K562 (cell line): Measurements from ENCODE around the gene CNIH3. TPM values are rescaled to one million over a fixed set of nuclear protein-coding genes. Genes with fewer than 3 reads are reported as not detected.

Experiments
- ATAC-seq: fragments of 200-7000 bp; cut with Tn5 transposase; 3 replicates; pipeline ENCODE4 v1.9.1; 2020; ENCODE audit warnings: moderate library complexity
- BruUV-seq: library from RNA; stranded (reverse); fragments of 400-500 nt; replicated peaks from 2 replicates; lab custom pipeline; 2021; lab: Mats Ljungman, UMichigan
- CTCF ChIA-PET: fragments of 300-600 bp; formaldehyde crosslinking; extraction: SDS; loops from one replicate; lab custom pipeline; 2021; ENCODE audit warnings: low intra/inter-chr PET ratio; lab: Yijun Ruan, JAX
- POLR2A ChIA-PET: fragments of 300-600, 350-650 bp; sonication (Branson Sonifier 250); formaldehyde crosslinking; extraction: SDS; loops from one replicate; lab custom pipeline; 2021; ENCODE audit warnings: antibody characterized with exemption, inconsistent platforms; lab: Yijun Ruan, JAX
- DNase-seq, 4 experiments: peaks; one replicate each; pipeline versions ENCODE4 v3.0.0 to v3.0.0-alpha.2; 2011 to 2018; ENCODE audit warnings: low spot score in 3 of 4, mixed read lengths in 3 of 4; ENCODE audit errors: extremely low read depth in 1 of 4
- FAIRE-seq: peaks from 2 replicates; lab custom pipeline; 2011; peaks lifted over from hg19 to GRCh38; lab: Jason Lieb, UNC
- H2AFZ ChIP-seq: 2 replicates; pipeline ENCODE4 v1.6.0; 2011; ENCODE audit warnings: low read depth, low read length, control low read depth, inconsistent platforms
- H3K27ac ChIP-seq: fragments of 200-600 bp; 3 replicates; pipeline ENCODE4 v1.8.0; 2011; ENCODE audit warnings: low read depth, mild to moderate bottlenecking, control low read depth, inconsistent platforms, low read length, moderate library complexity, mixed read lengths; ENCODE audit errors: extremely low read depth
- H3K27me3 ChIP-seq, 2 experiments: fragments of 300-600 bp in 1 of 2; 2 replicates in 1 of 2; 3 replicates in 1 of 2; pipeline versions ENCODE4 v1.6.0 to v1.8.0; 2011; ENCODE audit warnings: inconsistent platforms in 2 of 2, low read length in 2 of 2, mild to moderate bottlenecking in 1 of 2, mixed read lengths in 1 of 2, moderate library complexity in 1 of 2; ENCODE audit not compliant: control insufficient read depth in 2 of 2, insufficient read depth in 2 of 2
- H3K36me3 ChIP-seq: fragments of 300-600 bp; 3 replicates; pipeline ENCODE4 v1.8.0; 2011; ENCODE audit warnings: mild to moderate bottlenecking, low read length, inconsistent platforms; ENCODE audit not compliant: control insufficient read depth, insufficient read depth
- H3K4me1 ChIP-seq, 2 experiments: fragments of 200-600 bp in 1 of 2; replicated peaks in 1 of 2; 2 replicates in 1 of 2; 3 replicates in 1 of 2; pipeline versions ENCODE4 v1.5.1 to v1.8.0; 2011; ENCODE audit warnings: inconsistent platforms in 2 of 2, low read length in 2 of 2, mild to moderate bottlenecking in 1 of 2, mixed read lengths in 1 of 2, moderate library complexity in 1 of 2; ENCODE audit not compliant: control insufficient read depth in 2 of 2, insufficient read depth in 2 of 2
- H3K4me2 ChIP-seq: 2 replicates; pipeline ENCODE4 v1.6.1; 2011; ENCODE audit warnings: low read length, control low read depth, inconsistent platforms, mixed read lengths; ENCODE audit not compliant: insufficient read depth
- H3K4me3 ChIP-seq: fragments of 200-600 bp; sonication (generic), shearing (Covaris generic); 2 replicates; pipeline ENCODE4 v1.5.1; 2016; ENCODE audit warnings: control low read depth, inconsistent platforms
- H3K79me2 ChIP-seq: fragments of 200-600 bp; 3 replicates; pipeline ENCODE4 v1.8.0; 2011; ENCODE audit warnings: low read length, inconsistent platforms; ENCODE audit not compliant: control insufficient read depth, insufficient read depth
- H3K9ac ChIP-seq, 2 experiments: 2 replicates each; pipeline versions ENCODE4 v1.6.0 to v1.6.1; 2011; ENCODE audit warnings: low read depth in 2 of 2, low read length in 2 of 2, control low read depth in 1 of 2, inconsistent platforms in 1 of 2, mild to moderate bottlenecking in 1 of 2, mixed read lengths in 1 of 2; ENCODE audit not compliant: insufficient read depth in 1 of 2
- H3K9me1 ChIP-seq: one replicate; pipeline ENCODE4 v1.6.0; 2011; ENCODE audit warnings: inconsistent platforms, mild to moderate bottlenecking, low read length, moderate library complexity; ENCODE audit not compliant: control insufficient read depth, insufficient read depth
- H3K9me3 ChIP-seq: replicated peaks from 2 replicates; pipeline ENCODE4 v1.5.1; 2011; ENCODE audit warnings: low read depth, low read length, inconsistent platforms; ENCODE audit not compliant: control insufficient read depth, insufficient read depth
- H4K20me1 ChIP-seq: replicated peaks from 2 replicates; pipeline ENCODE4 v1.6.1; 2011; ENCODE audit warnings: low read length, inconsistent platforms, mixed read lengths; ENCODE audit not compliant: control insufficient read depth, insufficient read depth
- CTCF ChIP-seq, 3 experiments: IDR thresholded peaks in 2 of 3; conservative IDR thresholded peaks in 1 of 3; 2 replicates each; pipeline ENCODE4 v1.5.1; 2011 to 2012; ENCODE audit warnings: low read length in 3 of 3, mild to moderate bottlenecking in 3 of 3, control low read depth in 2 of 3, improper control_type of control experiment in 1 of 3, inconsistent platforms in 1 of 3, low read depth in 1 of 3, mixed read lengths in 1 of 3, moderate library complexity in 1 of 3; ENCODE audit not compliant: insufficient read depth in 2 of 3
- CTCFL ChIP-seq: IDR thresholded peaks from 2 replicates; pipeline ENCODE4 v1.6.1; 2011; ENCODE audit warnings: borderline replicate concordance, low read depth, mild to moderate bottlenecking, moderate library complexity, low read length; ENCODE audit not compliant: insufficient read depth, poor library complexity, severe bottlenecking
- FOXJ3 ChIP-seq: sonication (generic); formaldehyde crosslinking; IDR thresholded peaks from 2 replicates; pipeline ENCODE4 v1.4.0; 2020; ENCODE audit warnings: mild to moderate bottlenecking, missing genetic modification reagents
- HSF4 ChIP-seq: fragments of 250-450 bp; sonication (Bioruptor Pico); IDR thresholded peaks from 2 replicates; pipeline ENCODE4 v2.1.2; 2022; ENCODE audit warnings: mild to moderate bottlenecking, moderate library complexity, borderline replicate concordance
- PRMT5 ChIP-seq: sonication (generic); formaldehyde crosslinking; IDR thresholded peaks from 2 replicates; pipeline ENCODE4 v1.5.0; 2020; ENCODE audit warnings: missing genetic modification reagents
- SREBF2 ChIP-seq: sonication (generic); formaldehyde crosslinking; IDR thresholded peaks from 2 replicates; pipeline ENCODE4 v1.4.0; 2020; ENCODE audit warnings: mild to moderate bottlenecking, missing genetic modification reagents
- VEZF1 ChIP-seq: fragments of 200-800 bp; sonication (Bioruptor generic); IDR thresholded peaks from 2 replicates; pipeline ENCODE4 v1.6.1; 2017; ENCODE audit warnings: missing genetic modification characterization, missing compliant biosample characterization
- YY1 ChIP-seq, 3 experiments: IDR thresholded peaks; 2 replicates each; pipeline ENCODE4 v1.6.1; 2011; ENCODE audit warnings: low read length in 2 of 3, mild to moderate bottlenecking in 2 of 3, moderate library complexity in 2 of 3, borderline replicate concordance in 1 of 3, control low read depth in 1 of 3, low read depth in 1 of 3; ENCODE audit not compliant: insufficient read depth in 3 of 3, insufficient replicate concordance in 2 of 3, control insufficient read depth in 1 of 3, insufficient read length in 1 of 3; ENCODE audit errors: extremely low read depth in 1 of 3
- WGBS: fragments of 100-300 bp; shearing (Covaris generic); methylation state at CpG from one replicate; pipeline ENCODE4 v1.1.6; 2016; ENCODE audit warnings: low coverage, mixed read lengths; ENCODE audit not compliant: insufficient coverage; ENCODE audit errors: missing lambda C conversion rate; 5-methylcytosine and 5-hydroxymethylcytosine counted together
- in situ Hi-C: fragments of 300-500 bp; cut with MboI; formaldehyde crosslinking; loops from 4 replicates; pipeline ENCODE4 v1.15.0; 2018; ENCODE audit warnings: inconsistent platforms, mixed read lengths
- intact Hi-C: fragments of 100-400 bp; cut with micrococcal nuclease; formaldehyde crosslinking; loops from 2 replicates; pipeline ENCODE4 v1.14.2; 2022
- polyA plus RNA-seq, 8 experiments: library from polyadenylated mRNA; depleted of rRNA in 4 of 8; stranded (reverse) in 5 of 8; unstranded in 3 of 8; fragments of >200 nt; fragmentation: Nextera tagmentation in 2 of 8; fragmentation: Illumina TruSeq in 1 of 8; extraction: Ambion mirVana in 2 of 8; extraction: Trizol in 1 of 8; gene quantifications; 2 replicates each; pipeline versions ENCODE4 v1.2.1 to v1.2.3, GENCODE V29; 2011 to 2014; ENCODE audit warnings: inconsistent platforms in 1 of 8, missing spikeins in 1 of 8
- total RNA-seq, 7 experiments: library from RNA; depleted of rRNA in 6 of 7; stranded (reverse); fragments of >200 nt in 6 of 7; fragmentation: Illumina TruSeq in 2 of 7; extraction: Trizol in 2 of 7; gene quantifications; 2 replicates each; pipeline versions ENCODE4 v1.2.1 to v1.2.3, GENCODE V29; 2011 to 2021; ENCODE audit warnings: low replicate concordance in 1 of 7

CNIH3 gene
- total and polyA plus RNA-seq, 9 of the 15 experiments (the other 6 are each of a cell fraction or from before 2014, with no cell fraction given), result 0.14 to 1.8 (median 0.79) TPM

GRCh38 chr1:224700918-224701531 lies 84.9 kb downstream of the CNIH3 start:
- Histone ChIP-seq H3K36me3 (no peaks in the 10 kb centered on the region), H3K4me2 (no peak overlapping the region), H3K9me1 (no peaks in the 10 kb centered on the region), H3K9ac (no peak overlapping the region), H3K27me3 (peaks cover 27 to 39% of the 10 kb centered on the region in 2 experiments), H3K4me3 (no peak overlapping the region), H3K79me2 (no peaks in the 10 kb centered on the region), H3K4me1 (no peaks in the 10 kb centered on the region), H3K9me3 (no peaks in the 10 kb centered on the region), H3K27ac (no peak overlapping the region), H4K20me1 (0 out of 2 replicates have a peak, but pooled peaks cover 4% of the 10 kb centered on the region), H2AFZ (no peak overlapping the region)
- CTCF ChIA-PET, result no interaction called here
- FAIRE-seq (peak; percentile 76), ATAC-seq (peak; percentile 93), DNase-seq (peak; percentile 56 to 74 (median 70))
- WGBS, result 2% methylated on average over 3 of the region's 4 CpGs
- intact Hi-C loops (loop anchor here (2.0 kb wide), 1 partner anchor 152 kb away; no protein-coding TSS in a partner anchor), in situ Hi-C loops (no loop called here)
- BruUV-seq, result no TSS peak
- POLR2A ChIA-PET, result interaction anchor here (0.6 to 1.6 kb wide), 4 partner anchors 9 to 643 kb away, joined by 3 read pairs; no protein-coding TSS in a partner anchor
- TF ChIP-seq FOXJ3 (no peak), YY1 (IDR thresholded peaks at IDR 0.05; ENCODE audit: borderline replicate concordance in 1 of 3, control insufficient read depth in 1 of 3, extremely low read depth in 1 of 3, insufficient read depth in 3 of 3, insufficient read length in 1 of 3, insufficient replicate concordance in 2 of 3, low read depth in 1 of 3, low read length in 2 of 3) (peak in 1 of 3 experiments; percentile 59), VEZF1 (CRISPR knock-in tag) (peak; percentile 43; the same call in 1 of the 2 replicates), PRMT5 (CRISPR knock-in tag) (no peak), CTCF (IDR thresholded peaks at IDR 0.05 in 2 of 3, conservative IDR thresholded peaks at IDR 0.05 in 1 of 3; ENCODE audit: insufficient read depth in 2 of 3, low read depth in 1 of 3, low read length in 3 of 3) (peak; percentile 62 to 72 (median 70)), SREBF2 (CRISPR knock-in tag) (no peak), CTCFL (peak; percentile 40), HSF4 (CRISPR knock-in tag) (no peak)
